GM21526 (cell line): Measurements from ENCODE around the gene MYO5A.
"Not testable (repeated sequence)": the region's sequence is repeated elsewhere in the genome, so short reads cannot be mapped to it uniquely, and the experiment has no call there.

ENCODE experiments used
- ATAC-seq: cut with Tn5 transposase; IDR thresholded peaks from one replicate; pipeline ENCODE4 v1.9.1; 2021; ENCODE audit warnings: moderate library complexity; ENCODE audit not compliant: unreplicated experiment, low FRiP score

MYO5A gene

DNA sequence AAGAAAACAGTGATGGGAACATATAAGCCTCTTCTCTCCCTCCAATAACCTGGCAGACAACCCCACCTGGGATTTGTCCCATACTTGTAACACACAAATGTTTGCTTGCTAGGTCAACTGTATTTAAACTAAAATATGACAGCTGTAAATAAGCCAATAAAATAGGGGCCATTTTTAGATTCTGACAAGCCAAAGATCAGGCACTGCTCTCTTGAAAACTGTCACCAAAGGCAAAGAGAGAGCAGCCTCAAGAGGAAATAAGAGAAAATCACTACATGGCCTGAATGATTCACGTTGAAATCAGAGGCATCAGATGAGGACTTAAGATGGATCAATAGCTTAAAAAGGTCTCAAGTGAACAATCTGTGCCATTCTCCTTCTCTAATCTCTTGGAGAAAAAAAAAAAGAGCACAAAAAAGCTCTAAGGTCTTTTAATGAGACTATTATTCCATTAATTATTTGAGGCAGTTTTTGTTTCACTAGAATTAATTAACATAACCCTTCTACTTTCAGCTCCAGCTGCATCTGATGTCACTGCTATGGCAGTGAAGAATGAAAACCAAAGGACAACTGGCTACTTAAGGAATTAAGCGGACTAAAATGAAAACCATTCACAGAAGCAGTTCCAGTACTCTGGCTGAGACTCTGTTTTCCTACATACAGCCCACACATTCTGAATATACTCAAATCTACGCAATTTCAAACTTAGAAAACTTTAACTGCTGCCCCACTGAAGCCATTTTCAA lies 19.0 kb downstream of the MYO5A start:
- ATAC-seq = no peak

- no peak for ATAC-seq
Observed at GRCh38 chr15:52506549-52506948, 22.1 kb downstream of the MYO5A start.

DNA sequence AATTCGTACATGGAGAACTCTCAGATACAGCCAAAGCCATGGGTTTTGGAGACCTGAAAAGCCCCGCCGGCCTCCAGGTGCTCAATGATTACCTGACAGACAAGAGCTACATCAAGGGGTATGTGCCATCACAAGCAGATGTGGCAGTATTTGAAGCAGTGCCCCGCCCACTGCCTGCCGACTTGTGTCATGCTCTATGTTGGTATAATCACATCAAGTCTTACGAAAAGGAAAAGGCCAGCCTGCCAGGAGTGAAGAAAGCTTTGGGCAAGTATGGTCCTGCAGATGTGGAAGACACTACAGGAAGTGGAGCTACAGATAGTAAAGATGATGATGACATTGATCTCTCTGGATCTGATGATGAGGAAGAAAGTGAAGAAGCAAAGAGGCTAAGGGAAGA lies 23.5 kb downstream of the MYO5A start:
- no peak for ATAC-seq

GRCh38 chr15:52503788-52504496 lies 24.7 kb downstream of the MYO5A start:
- peak; percentile 92 for ATAC-seq

DNA sequence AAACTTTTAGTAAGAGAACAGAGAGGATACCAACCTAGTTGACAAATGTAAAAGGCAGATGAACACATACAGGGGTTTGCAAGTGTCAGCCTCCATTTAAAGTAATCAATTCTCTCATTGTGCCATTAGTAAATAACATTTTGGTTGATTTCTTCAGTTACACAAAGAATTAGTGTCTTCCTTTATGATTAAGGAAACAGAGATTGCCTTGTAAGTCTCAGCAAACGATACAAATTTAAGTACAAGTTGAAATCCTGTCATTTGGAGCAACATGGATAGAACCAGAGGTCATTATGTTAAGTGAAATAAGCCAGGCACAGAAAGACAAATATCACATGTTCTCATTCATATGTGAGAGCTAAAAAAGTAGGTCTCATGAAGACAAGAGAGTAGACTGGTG lies 26.1 kb downstream of the MYO5A start:
- ATAC-seq = no peak

DNA sequence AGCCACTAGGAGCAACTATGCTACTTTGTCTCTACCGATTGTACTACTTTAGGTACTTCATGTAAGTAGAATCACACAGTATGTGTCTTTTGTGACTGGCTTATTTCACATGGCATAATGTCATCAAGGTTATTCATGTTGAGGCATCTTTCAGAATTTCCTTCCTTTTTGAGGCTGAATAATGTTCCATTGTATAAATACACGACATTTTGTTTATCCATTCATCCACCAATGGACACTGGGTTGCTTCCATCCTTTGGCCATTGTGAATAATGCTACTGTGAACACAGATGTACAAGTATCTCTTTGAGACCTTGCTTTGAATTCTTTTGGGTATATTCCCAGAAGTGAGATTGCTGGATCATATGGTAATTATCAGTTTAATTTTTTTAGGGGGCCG lies 29.2 kb downstream of the MYO5A start:
- no peak for ATAC-seq

- ATAC-seq = no peak
Observed at GRCh38 chr15:52498706-52499105, 30.0 kb downstream of the MYO5A start.

GRCh38 chr15:52496776-52497470 lies 31.8 kb downstream of the MYO5A start:
- no peak for ATAC-seq

- ATAC-seq = no peak
Observed at GRCh38 chr15:52496175-52496574, 32.5 kb downstream of the MYO5A start.

DNA sequence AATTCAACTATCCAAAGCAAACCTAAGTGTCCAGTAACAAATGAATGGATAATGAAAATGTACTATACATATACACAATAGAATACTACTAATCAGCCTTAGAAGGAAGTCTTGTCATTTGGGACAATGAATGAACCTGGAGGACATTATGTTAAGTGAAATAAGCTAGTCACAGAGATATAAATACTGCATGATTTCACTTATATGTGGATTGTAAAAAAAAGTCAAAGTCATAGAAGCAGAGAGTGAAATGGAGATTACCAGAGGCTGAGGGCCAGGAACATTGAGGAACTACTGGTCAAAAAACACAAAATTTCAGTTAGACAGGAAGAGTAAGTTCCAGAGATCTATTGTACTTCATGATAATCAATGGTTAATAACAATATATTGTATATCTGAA lies 33.6 kb downstream of the MYO5A start:
- ATAC-seq = no peak

DNA sequence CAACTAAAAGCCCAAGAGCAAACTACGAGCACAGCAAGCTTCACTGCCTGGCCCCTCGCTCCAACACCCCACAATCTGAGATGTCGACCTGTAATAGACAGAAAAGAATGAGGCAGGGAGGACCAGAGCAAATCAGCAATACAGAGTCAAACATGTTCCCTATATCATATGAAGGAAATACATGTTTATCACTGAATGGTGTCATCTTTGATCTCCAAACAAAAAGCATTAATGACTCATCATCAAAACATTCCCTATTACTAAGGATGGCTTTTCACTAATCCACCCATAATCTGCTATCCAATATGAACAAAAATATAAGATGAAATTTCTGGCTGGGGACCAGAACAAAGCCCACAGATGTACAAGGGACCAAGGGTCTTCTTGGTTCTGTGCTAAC lies 34.7 kb downstream of the MYO5A start:
- ATAC-seq = no peak

DNA sequence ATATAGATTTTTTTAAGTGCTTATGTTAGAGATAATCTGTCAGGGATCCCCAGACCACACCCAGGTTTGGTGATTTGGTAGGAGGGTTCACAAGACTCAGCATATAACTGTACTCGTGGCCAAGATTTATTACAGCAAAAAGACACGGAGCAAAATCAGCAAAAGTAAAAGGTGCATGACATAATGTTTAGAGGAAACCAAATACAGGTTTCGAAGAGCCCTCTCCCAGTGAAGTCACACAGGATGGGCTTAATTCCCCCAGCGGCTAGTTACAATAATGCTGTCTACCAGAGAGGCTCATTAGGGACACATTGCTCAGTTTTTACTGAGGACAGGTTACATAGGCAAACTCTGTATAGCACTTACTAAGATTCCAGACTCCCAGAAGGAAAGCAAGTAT lies 36.5 kb downstream of the MYO5A start:
- no peak for ATAC-seq

- no peak for ATAC-seq
Observed at GRCh38 chr15:52491472-52491871, 37.2 kb downstream of the MYO5A start.

- not testable (repeated sequence) for ATAC-seq
Observed at GRCh38 chr15:52489430-52489829, 39.2 kb downstream of the MYO5A start.

DNA sequence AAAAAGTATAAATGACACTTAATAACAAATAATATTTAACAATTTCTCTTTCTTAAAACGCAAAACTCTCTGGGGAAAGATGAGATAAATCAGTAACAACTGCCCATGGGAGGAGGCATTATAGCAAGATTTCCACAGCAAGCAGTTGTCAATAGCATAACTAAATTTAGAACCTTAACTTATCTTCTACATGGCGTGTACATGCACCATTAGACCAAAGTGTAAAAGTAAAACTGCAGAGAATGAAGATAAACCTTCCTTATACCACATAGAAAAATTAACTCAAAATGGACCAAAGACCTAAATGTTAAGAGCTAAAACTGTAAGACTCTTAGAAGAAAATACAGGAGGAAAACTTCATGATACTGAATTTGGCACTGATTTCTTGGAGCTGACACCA lies 39.9 kb downstream of the MYO5A start:
- no peak for ATAC-seq

- no peak for ATAC-seq
Observed at GRCh38 chr15:52486003-52486996, 42.4 kb downstream of the MYO5A start.

DNA sequence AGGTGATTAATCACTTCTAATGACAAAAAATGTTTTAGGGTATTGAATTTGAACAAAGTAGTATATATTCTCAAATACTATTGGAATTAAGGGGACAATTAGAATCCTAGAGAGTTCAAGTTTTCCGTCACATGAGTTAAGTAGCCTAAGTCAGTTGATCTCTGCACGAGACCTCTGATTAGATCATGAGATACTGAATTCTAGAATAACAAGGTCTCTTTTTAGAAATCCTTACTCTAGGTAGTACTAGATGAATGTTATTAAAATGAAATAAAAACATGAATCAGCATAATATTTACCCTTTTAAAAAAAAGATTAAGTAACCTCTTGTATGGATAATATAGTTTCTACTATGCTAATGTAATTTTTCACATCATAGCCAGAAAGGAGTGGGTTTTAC lies 43.4 kb downstream of the MYO5A start:
- no peak for ATAC-seq

DNA sequence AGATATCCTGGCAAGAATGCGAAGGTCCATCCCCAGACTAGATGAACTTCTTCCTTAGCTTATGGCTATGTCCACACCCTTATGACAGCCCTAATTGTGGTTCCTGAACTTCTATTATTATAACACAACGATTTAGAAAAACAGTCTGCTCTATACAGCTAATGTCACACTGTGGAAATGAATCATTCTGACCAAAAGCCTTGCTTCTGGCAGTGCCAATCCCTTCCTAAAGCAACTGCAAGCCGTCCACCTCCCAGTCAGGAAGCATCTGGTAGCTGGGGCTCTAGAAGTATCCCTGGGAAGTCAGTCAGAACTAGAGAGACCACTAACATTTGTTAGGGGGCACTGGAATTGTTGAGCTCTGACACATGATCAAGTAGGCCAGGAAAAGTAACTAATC lies 45.0 kb downstream of the MYO5A start:
- no peak for ATAC-seq

- ATAC-seq = peak; percentile 91
Observed at GRCh38 chr15:52481915-52482314, 46.8 kb downstream of the MYO5A start.

DNA sequence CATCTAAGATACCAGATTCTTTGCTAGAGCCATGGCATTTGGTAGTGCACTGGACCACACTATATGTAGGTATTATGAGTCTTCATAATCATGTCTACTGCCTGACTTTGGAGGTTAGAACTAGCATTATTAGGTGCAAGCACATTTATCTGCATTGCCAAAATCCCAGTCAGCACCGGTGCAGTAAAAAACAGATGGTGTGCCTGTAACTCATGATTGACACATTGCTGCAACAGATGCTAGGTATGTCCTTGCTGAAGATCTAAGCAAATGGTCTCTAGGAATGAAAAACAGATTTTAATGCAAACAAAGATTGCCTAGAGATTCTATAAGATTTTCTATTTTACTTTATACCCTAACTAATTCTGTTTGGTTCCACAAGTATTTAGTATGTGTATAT lies 47.7 kb downstream of the MYO5A start:
- no peak for ATAC-seq
